ENCODE measurements around the gene OR2L13.
"Not testable (repeated sequence)": the region's sequence is repeated elsewhere in the genome, so short reads cannot be mapped to it uniquely, and the experiment has no call there.

The OR2L13 gene

GRCh38 chr1:248094884-248095283 lies at the start of gene OR2L13:
OR2L13 (plus strand) TSS chr1:248095184; CDS start chr1:248099376, 4,192 bp downstream.
- no peak for DNase-seq

GRCh38 chr1:248045209-248045608 lies 49.8 kb upstream of the OR2L13 start:
- DNase-seq, result no peak

GRCh38 chr1:248046536-248046935 lies 48.4 kb upstream of the OR2L13 start, which contains the start of gene OR2L3:
OR2L3 (plus strand) TSS chr1:248046836; CDS start chr1:248060682, 13,846 bp downstream.
- DNase-seq, result no peak

GRCh38 chr1:248047008-248047407 lies 48.0 kb upstream of the OR2L13 start:
- DNase-seq, result no peak

- DNase-seq, result no peak
Measured at GRCh38 chr1:248054671-248055070, 40.3 kb upstream of the OR2L13 start.

GRCh38 chr1:248055261-248055660 lies 39.7 kb upstream of the OR2L13 start:
- DNase-seq, result no peak

- DNase-seq, result no peak
Measured at GRCh38 chr1:248065071-248065470, 29.9 kb upstream of the OR2L13 start.

GRCh38 chr1:248065604-248066003 lies 29.4 kb upstream of the OR2L13 start:
- DNase-seq, result no peak

GRCh38 chr1:248083864-248084263 lies 11.1 kb upstream of the OR2L13 start:
- not testable (repeated sequence) for DNase-seq

- no peak for DNase-seq
Measured at GRCh38 chr1:248098529-248098928, 3.5 kb downstream of the OR2L13 start.

GRCh38 chr1:248102847-248103246 lies 7.9 kb downstream of the OR2L13 start:
- no peak for DNase-seq

GRCh38 chr1:248111157-248111556 lies 16.2 kb downstream of the OR2L13 start:
- no peak for DNase-seq

- no peak for DNase-seq
Measured at GRCh38 chr1:248114890-248115289, 19.9 kb downstream of the OR2L13 start.

- no peak for DNase-seq
Measured at GRCh38 chr1:248127653-248128052, 32.7 kb downstream of the OR2L13 start.

- DNase-seq, result no peak
Measured at GRCh38 chr1:248136811-248137210, 41.8 kb downstream of the OR2L13 start.

GRCh38 chr1:248140846-248141245 lies 45.9 kb downstream of the OR2L13 start:
- DNase-seq, result no peak

- DNase-seq, result no peak
Measured at GRCh38 chr1:248143311-248143710, 48.3 kb downstream of the OR2L13 start.

- no peak for DNase-seq
Measured at GRCh38 chr1:248144513-248145198, 49.7 kb downstream of the OR2L13 start, which contains the start of gene OR2M5. OR2M5 (plus strand) TSS chr1:248145148; CDS start chr1:248145148, 0 bp downstream.
